Cerebellar cortex (tissue), 1 donor: ENCODE measurements around the gene MTFR1L.

ENCODE experiments used
- DNase-seq: peaks from one replicate; pipeline ENCODE4 v3.0.0-alpha.2; 2015; ENCODE audit warnings: low spot score

MTFR1L gene

DNA sequence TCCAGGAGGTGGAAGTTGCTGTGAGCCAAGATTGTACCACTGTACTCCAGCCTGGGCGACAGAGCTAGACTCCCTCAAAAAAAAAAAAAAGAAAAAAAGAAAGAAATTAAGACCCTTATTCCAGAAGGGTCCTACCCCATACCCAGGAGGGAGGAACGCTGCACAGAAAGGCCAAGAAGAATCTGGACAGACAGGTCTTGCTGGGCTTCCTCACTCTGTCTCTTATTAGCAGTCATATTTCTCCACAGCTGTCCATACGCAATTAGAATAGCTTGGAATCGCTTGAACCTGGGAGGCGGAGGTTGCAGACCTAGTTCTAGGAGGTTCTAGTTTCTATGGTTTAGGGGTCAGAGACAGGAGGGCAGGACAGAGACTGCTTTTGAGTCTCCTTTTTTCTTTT, 58.9 kb downstream of the MTFR1L start:
- no peak for DNase-seq

- DNase-seq, result no peak
These were observed 59.9 kb downstream of the MTFR1L start for GRCh38 chr1:25879675-25880074.

GRCh38 chr1:25880518-25880917, 60.8 kb downstream of the MTFR1L start:
- DNase-seq, result no peak

DNA sequence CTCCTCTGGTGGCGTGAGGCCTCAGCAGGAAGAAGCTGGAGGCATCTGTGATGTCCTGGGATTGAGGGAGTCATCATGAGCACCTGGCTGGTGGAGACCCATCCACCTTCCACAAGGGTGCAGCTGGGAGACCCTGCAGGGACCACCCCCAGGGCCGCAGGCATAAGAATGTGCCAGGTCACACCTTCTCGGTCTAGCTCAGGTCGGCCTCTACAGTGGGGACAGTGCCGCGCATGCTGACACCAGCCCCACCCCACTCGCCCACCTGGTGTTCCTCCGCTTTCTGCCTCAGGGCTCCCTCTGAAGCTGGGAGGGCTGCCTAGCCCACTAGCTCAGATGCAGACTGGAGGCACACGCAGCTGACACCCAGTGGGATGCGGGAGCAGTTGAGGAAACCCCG, 61.5 kb downstream of the MTFR1L start:
- no peak for DNase-seq
